Natural killer cell treated with Interleukin-12 subunit alpha and Interleukin-12 subunit beta and Interleukin-15 and Interleukin-18, amount 100 ng/mL, for 72 hours (primary cell): ENCODE data around the gene ZDHHC19. TPM values are rescaled to one million over a fixed set of nuclear protein-coding genes. Genes with fewer than 3 reads are reported as not detected.
A peak's percentile ranks its signal among the peaks of the same experiment; 100 is the strongest.
"Not testable (repeated sequence)": the region's sequence is repeated elsewhere in the genome, so short reads cannot be mapped to it uniquely, and the experiment has no call there.

Experiments used
- ATAC-seq, 2 donors: fragments of 150-1000 bp; cut with Tn5 transposase in 1 of 2; sonication (Bioruptor Pico), chemical (Tn5 transposase) in 1 of 2; 2 replicates each; pipeline ENCODE4 v1.10.0; 2021
- DNase-seq: peaks from one replicate; pipeline ENCODE4 v3.0.0; 2022; ENCODE audit warnings: low spot score
- H3K27ac Mint-ChIP-seq, 2 donors: 1 replicate in 1 of 2; 2 replicates in 1 of 2; pipeline ENCODE4 v1.8.0; 2022; ENCODE audit warnings: mixed read lengths in 2 of 2, mild to moderate bottlenecking in 1 of 2, moderate library complexity in 1 of 2
- H3K27me3 Mint-ChIP-seq, 2 donors: 1 replicate in 1 of 2; 2 replicates in 1 of 2; pipeline ENCODE4 v1.8.0; 2022; ENCODE audit warnings: mixed read lengths in 2 of 2
- H3K36me3 Mint-ChIP-seq: one replicate; pipeline ENCODE4 v1.8.0; 2022; ENCODE audit warnings: mixed read lengths
- H3K4me1 Mint-ChIP-seq, 2 donors: 1 replicate in 1 of 2; 2 replicates in 1 of 2; pipeline ENCODE4 v1.8.0; 2022; ENCODE audit warnings: low read depth in 2 of 2, mixed read lengths in 2 of 2, mild to moderate bottlenecking in 1 of 2
- H3K4me3 Mint-ChIP-seq: one replicate; pipeline ENCODE4 v1.8.0; 2022; ENCODE audit warnings: mixed read lengths
- H3K9me3 Mint-ChIP-seq: 2 replicates; pipeline ENCODE4 v1.8.0; 2022; ENCODE audit warnings: mixed read lengths
- total RNA-seq, 2 donors: library from RNA; stranded (reverse); gene quantifications; one replicate each; pipeline ENCODE4 v1.2.3, GENCODE V29; 2022

The ZDHHC19 gene
- total RNA-seq, 2 donors from 2014 or later: 1.0 TPM; not detected in 1

DNA sequence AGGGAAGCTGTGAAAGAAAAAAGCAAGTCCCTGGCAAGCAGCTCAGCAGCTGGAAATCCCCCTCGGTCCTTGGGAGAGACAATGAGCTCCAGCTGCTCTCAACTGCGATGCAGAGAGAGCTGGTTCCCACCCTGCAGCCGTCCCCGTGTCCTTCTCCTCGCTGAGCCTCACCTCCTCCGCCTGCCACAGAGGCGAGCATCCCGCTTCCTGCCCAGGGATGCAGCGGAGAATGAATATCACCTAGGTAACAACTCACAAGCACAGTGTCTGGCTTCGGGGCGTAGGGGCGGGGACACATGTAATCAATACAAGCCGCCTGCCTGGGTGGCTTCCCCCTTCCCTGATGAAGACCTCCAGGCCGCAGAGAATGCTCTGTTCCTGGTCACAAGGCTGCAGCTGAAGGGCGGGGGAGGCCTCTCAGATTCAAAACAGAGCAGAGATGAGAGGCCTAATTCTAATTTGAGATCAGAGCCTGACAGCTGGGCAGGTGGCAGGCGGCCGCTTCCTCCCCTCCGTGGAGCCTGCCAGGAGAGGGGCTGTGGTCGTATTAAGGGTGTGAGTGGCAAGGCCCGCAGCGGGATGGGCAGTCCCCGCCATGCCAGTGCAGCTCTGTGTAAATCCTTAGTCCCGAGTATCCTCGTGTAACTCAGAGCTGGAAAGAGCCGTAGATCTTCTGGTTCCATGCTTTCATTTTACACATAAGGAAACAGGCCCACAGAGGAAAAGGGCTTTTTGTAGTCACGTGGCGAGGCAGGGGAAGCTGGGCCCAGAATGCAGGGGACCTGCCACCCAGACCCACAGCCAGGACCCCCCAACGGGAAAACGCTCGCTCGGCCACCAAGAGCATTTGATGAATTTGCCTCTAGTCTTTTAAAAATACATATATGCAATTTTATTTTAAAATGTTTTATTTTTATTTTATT is 24.3 kb downstream of the ZDHHC19 start:
- Mint-ChIP-seq H3K36me3 (no peaks in the 10 kb centered on the region), H3K9me3 (no peaks in the 10 kb centered on the region), H3K27ac (peak overlapping the region; percentile 33 to 62), H3K4me1 (peaks cover 14 to 22% of the 10 kb centered on the region in 2 donors), H3K4me3 (peak overlapping the region; percentile 67), H3K27me3 (no peaks in the 10 kb centered on the region)
- peak in 1 of 2 donors; percentile 7 for ATAC-seq
- DNase-seq: no peak

- no peak overlapping the region for H3K4me3 Mint-ChIP-seq
- H3K27ac Mint-ChIP-seq: no peak overlapping the region
- DNase-seq (no peak), ATAC-seq (no peak)
- H3K4me1 Mint-ChIP-seq: peaks cover 19 to 27% of the 10 kb centered on the region in 2 donors
- no peaks in the 10 kb centered on the region for H3K9me3 Mint-ChIP-seq
- no peaks in the 10 kb centered on the region for H3K36me3 Mint-ChIP-seq
- no peaks in the 10 kb centered on the region for H3K27me3 Mint-ChIP-seq
Measured at GRCh38 chr3:196184881-196185280, 26.3 kb downstream of the ZDHHC19 start.

GRCh38 chr3:196184169-196184432 is 27.1 kb downstream of the ZDHHC19 start:
- not testable (repeated sequence) for H3K9me3 Mint-ChIP-seq, DNase-seq, ATAC-seq, H3K27me3 Mint-ChIP-seq, H3K36me3 Mint-ChIP-seq
- peak overlapping the region in 1 of 2 donors; percentile 96 for H3K27ac Mint-ChIP-seq
- peak overlapping the region; percentile 82 for H3K4me3 Mint-ChIP-seq
- H3K4me1 Mint-ChIP-seq: peaks cover 27 to 35% of the 10 kb centered on the region in 2 donors

DNA sequence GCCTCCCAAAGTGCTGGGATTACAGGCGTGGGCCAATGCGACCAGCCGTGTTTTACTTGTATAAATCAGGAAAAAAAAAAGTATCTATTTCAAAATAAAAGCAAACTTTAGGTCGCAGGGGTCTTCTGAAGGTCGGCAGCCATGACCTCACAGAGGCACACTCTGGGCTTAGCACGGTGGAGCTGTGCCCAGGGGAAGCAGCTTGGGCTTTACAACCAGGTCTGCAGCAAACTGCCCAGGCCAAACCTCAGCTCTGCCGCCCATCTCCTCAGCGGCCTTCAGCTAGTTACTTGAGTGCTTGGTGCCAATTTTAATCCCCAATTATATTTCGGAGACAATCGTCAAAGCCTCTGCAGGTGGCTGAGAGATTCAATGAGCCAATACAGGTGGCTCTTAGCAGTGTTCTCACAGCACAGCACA is 30.1 kb downstream of the ZDHHC19 start:
- no peaks in the 10 kb centered on the region for H3K36me3 Mint-ChIP-seq
- DNase-seq: no peak
- peak overlapping the region; percentile 71 to 96 for H3K27ac Mint-ChIP-seq
- H3K4me3 Mint-ChIP-seq: no peak overlapping the region
- H3K27me3 Mint-ChIP-seq: no peaks in the 10 kb centered on the region
- H3K9me3 Mint-ChIP-seq: no peaks in the 10 kb centered on the region
- no peak for ATAC-seq
- H3K4me1 Mint-ChIP-seq: peaks cover 21 to 27% of the 10 kb centered on the region in 2 donors

DNA sequence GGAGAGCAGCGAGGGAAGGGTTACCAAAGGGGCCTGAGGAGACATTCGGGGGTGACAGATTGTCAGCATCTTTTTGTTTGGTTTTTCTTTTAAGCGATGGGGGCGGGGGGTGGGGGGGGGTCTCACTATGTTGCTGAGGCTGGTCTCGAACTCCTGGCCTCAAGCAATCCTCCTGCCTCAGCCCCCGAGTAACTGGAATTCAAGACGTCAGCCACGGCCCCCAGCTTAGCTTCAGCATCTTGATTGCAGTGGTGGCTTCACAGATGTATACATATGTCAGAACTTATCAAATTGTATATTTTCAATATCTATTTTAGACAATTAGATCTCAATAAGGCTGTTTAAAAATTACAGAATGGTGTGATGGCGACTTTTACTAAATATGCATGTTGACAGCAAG is 30.9 kb downstream of the ZDHHC19 start:
- Mint-ChIP-seq H3K27ac (peak overlapping the region; percentile 94 to 96), H3K4me1 (peaks cover 21 to 27% of the 10 kb centered on the region in 2 donors)
- DNase-seq: no peak

DNA sequence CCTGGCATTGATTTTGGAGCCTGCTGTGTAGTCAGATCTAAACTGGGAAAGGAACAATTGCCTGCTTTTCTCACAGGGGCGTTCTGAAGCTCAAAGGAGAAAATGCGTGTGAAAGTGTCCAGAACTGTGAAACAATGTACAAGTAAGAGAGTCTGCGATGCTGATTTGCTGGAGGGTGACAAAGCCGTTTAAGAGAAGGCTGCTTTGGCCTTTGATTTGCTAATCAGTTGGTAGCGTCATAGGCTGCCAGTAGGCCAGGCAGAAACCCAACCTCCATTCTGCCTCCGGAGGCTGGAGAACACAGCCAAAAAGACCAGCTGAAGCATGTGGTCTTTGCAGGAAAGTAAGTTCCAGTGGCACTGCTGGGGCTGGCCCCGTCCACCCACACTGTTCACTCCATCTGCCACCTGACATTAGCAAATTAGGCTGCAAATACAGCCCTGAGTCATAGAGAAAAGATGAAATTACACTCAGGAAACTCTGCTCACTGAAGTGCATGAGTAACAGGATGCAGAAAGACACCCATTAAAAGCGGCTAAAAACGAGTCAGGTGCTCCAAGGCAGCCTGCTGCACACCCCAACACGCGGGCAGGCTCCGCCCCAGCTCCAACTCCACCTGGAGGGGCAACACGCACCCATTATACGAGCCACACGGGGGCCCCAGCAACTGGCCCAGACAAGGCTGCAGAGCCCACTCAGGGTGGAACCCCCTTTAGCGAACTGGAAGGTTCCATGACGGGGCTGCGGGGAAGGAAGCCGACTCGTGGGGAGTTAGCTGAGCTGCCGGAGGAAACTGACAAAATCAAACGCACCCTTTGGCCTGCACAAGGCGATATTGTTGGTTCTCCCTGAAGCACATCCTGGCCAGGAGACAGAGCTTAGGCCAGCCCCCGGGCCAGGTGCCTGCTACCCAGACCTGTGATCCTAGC is 31.6 kb downstream of the ZDHHC19 start:
- Mint-ChIP-seq H3K27me3 (no peaks in the 10 kb centered on the region), H3K27ac (peak overlapping the region; percentile 94 to 96), H3K9me3 (no peaks in the 10 kb centered on the region), H3K4me3 (peak overlapping the region; percentile 66), H3K4me1 (peaks cover 21 to 27% of the 10 kb centered on the region in 2 donors), H3K36me3 (no peaks in the 10 kb centered on the region)
- peak; percentile 86 to 87 for ATAC-seq
- DNase-seq: peak; percentile 78

More for the DNA sequence above, 30.9 kb downstream of the ZDHHC19 start:
- Mint-ChIP-seq H3K27me3 (no peaks in the 10 kb centered on the region), H3K36me3 (no peaks in the 10 kb centered on the region), H3K4me3 (peak overlapping the region; percentile 66), H3K9me3 (no peaks in the 10 kb centered on the region)
- no peak for ATAC-seq

DNA sequence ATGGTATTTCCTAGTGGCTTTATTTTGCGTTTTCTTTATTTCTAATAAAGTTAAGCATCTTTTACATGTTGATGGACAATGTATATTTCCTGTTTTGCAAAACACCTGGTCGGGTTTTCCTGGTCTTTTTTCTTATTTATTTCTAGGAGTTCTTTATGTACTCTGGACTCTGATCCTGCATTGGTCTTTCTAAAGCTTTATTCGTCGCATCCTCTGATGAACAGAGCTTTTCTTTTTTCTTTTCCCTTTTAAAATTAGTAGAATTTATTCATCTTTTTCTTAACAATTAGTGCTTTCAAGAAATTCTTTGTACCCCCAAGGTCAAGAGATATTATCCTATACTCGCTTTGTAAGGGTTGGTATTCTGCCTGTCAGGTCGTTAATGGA is 32.2 kb downstream of the ZDHHC19 start:
- Mint-ChIP-seq H3K4me3 (peak overlapping the region; percentile 66), H3K27ac (peak overlapping the region; percentile 94 to 96), H3K36me3 (no peaks in the 10 kb centered on the region), H3K9me3 (no peaks in the 10 kb centered on the region), H3K4me1 (peaks cover 21 to 27% of the 10 kb centered on the region in 2 donors), H3K27me3 (no peaks in the 10 kb centered on the region)
- DNase-seq: no peak
- ATAC-seq: no peak

DNA sequence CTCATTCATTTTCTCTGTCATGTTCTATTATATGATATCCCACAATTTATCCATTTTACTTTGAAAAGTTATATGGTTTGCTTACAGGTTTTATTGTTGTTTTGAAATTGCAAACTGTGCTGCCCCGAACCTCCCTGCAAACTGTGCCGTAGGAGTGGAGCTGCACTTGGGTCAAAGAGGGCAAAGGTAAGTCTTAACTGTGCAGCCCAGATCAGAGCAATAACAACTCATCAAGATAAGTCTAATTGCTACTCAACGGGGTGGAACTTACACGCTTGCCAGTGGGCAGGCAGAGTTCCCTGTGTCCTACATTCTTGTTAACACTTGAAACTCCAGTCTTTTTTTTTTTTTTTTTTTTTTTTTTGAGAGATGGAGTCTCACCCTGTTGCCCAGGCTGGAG is 33.2 kb downstream of the ZDHHC19 start:
- Mint-ChIP-seq H3K27me3 (no peaks in the 10 kb centered on the region), H3K36me3 (no peaks in the 10 kb centered on the region), H3K4me3 (no peak overlapping the region), H3K9me3 (no peaks in the 10 kb centered on the region), H3K27ac (no peak overlapping the region), H3K4me1 (peaks cover 17 to 21% of the 10 kb centered on the region in 2 donors)
- ATAC-seq: no peak
- no peak for DNase-seq

GRCh38 chr3:196177567-196177966 is 33.6 kb downstream of the ZDHHC19 start:
- no peak for DNase-seq
- Mint-ChIP-seq H3K27me3 (no peaks in the 10 kb centered on the region), H3K36me3 (no peaks in the 10 kb centered on the region), H3K27ac (no peak overlapping the region), H3K4me1 (peaks cover 17 to 21% of the 10 kb centered on the region in 2 donors), H3K9me3 (no peaks in the 10 kb centered on the region), H3K4me3 (no peak overlapping the region)
- ATAC-seq: no peak

DNA sequence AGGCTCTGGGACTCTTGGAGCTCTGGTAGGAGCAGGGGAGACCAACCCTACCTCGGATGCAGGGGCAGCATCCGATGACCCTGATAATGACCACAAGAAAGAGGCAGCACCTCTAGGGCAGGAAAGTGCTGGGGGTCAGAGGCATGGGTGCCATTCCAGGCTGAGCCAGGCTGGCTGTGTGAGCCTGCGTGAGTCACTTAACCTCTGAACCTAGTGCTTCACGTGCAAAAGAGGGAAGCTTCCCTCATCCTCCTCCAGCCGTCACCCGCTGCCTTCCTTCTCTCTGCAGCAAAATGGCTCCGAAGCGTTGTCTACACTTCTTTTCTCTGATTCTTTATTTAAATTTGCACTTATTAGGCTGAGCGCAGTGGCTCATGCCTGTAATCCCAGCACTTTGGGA is 35.5 kb downstream of the ZDHHC19 start:
- DNase-seq (no peak), ATAC-seq (no peak)
- no peaks in the 10 kb centered on the region for H3K36me3 Mint-ChIP-seq
- peaks cover 11 to 13% of the 10 kb centered on the region in 2 donors for H3K4me1 Mint-ChIP-seq
- no peaks in the 10 kb centered on the region for H3K27me3 Mint-ChIP-seq
- no peak overlapping the region for H3K4me3 Mint-ChIP-seq
- no peaks in the 10 kb centered on the region for H3K9me3 Mint-ChIP-seq
- H3K27ac Mint-ChIP-seq: no peak overlapping the region

DNA sequence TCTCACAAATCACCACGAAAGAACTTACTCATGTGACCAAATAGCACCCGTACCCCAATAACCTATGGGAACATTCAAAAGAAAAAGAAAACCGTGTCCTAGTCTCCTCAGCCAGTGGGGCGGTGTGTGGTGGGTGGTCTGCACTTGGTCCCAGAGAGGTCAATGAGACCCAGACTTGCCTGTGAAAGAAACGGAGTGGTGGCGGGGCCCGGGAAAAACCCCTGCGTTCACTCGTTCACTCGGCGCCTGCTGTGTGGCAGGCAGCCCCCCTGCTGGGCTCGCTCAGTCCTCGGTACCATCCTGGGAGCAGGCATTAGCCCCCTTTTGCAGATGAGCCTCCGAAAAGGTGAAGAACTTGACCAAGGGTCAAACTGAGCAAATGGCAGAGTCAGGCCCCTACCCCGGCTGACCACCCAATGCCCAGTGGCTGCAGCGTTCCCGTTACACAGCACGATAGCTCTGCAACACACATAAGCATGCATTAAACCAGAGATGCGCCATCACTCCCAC is 36.0 kb downstream of the ZDHHC19 start:
- Mint-ChIP-seq H3K9me3 (no peaks in the 10 kb centered on the region), H3K36me3 (no peaks in the 10 kb centered on the region), H3K27ac (no peak overlapping the region), H3K27me3 (no peaks in the 10 kb centered on the region), H3K4me3 (no peak overlapping the region), H3K4me1 (peaks cover 11 to 13% of the 10 kb centered on the region in 2 donors)
- ATAC-seq (no peak), DNase-seq (no peak)

- no peak overlapping the region for H3K27ac Mint-ChIP-seq
Measured at GRCh38 chr3:196174652-196175051, 36.5 kb downstream of the ZDHHC19 start.

DNA sequence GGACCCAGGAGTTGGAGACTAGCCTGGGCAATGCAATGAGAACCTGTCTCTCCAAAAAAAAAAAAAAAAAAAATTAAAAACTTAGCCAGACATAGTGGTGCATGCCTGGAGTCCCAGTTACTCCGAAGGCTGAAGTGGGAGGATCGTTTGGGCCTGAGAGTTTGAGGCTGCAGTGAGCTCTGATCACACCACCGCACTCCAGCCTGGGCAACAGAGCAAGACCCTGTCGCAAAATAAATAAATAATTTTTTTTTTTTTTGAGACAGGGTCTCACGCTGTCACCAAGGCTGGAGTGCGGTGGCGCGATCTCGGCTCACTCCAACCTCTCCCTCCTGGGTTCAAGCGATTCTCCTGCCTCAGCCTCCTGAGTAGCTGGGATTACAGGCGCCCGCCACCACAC is 40.9 kb downstream of the ZDHHC19 start:
- not testable (repeated sequence) for DNase-seq, ATAC-seq, H3K27ac Mint-ChIP-seq, H3K36me3 Mint-ChIP-seq, H3K27me3 Mint-ChIP-seq, H3K9me3 Mint-ChIP-seq, H3K4me1 Mint-ChIP-seq, H3K4me3 Mint-ChIP-seq

More at GRCh38 chr3:196174652-196175051, 36.5 kb downstream of the ZDHHC19 start:
- Mint-ChIP-seq H3K4me3 (no peak overlapping the region), H3K9me3 (no peaks in the 10 kb centered on the region), H3K27me3 (no peaks in the 10 kb centered on the region), H3K4me1 (peaks cover 6 to 8% of the 10 kb centered on the region in 2 donors), H3K36me3 (no peaks in the 10 kb centered on the region)
- ATAC-seq: no peak
- DNase-seq: no peak
